Spleen (tissue), 7 donors: ENCODE data around the gene RUFY3.
"Not testable (repeated sequence)": the region's sequence is repeated elsewhere in the genome, so short reads cannot be mapped to it uniquely, and the experiment has no call there.

Source experiments
- POLR2A ChIP-seq, 3 donors: fragments of 450-650 bp; IDR thresholded peaks; one replicate each; pipeline ENCODE4 v1.5.1; 2017; ENCODE audit warnings: antibody characterized with exemption in 3 of 3, mild to moderate bottlenecking in 1 of 3
- TF ChIP-seq, protein P1 (sequence below), 11 experiments: fragments of 200-600 bp in 7 of 11; fragments of 450-650 bp in 4 of 11; sonication (generic) in 4 of 11; IDR thresholded peaks in 8 of 11; conservative IDR thresholded peaks in 3 of 11; 1 replicate in 7 of 11; 2 replicates in 4 of 11; pipeline versions ENCODE4 v1.4.0 to v1.8.0; 2016 to 2021; ENCODE audit warnings: antibody characterized with exemption in 11 of 11, inconsistent platforms in 4 of 11, mild to moderate bottlenecking in 1 of 11
- donor health status: DM: no; HTN: no; CAD: no; lungs with moderate emphysema.
- donor health status: DM: no; HTN: no; CAD: no.
- donor health status: DM: no; HTN: no; CAD: no.

- TF ChIP-seq POLR2A (IDR thresholded peaks at IDR 0.05): not testable (repeated sequence)
- TF ChIP-seq, protein P1, sequence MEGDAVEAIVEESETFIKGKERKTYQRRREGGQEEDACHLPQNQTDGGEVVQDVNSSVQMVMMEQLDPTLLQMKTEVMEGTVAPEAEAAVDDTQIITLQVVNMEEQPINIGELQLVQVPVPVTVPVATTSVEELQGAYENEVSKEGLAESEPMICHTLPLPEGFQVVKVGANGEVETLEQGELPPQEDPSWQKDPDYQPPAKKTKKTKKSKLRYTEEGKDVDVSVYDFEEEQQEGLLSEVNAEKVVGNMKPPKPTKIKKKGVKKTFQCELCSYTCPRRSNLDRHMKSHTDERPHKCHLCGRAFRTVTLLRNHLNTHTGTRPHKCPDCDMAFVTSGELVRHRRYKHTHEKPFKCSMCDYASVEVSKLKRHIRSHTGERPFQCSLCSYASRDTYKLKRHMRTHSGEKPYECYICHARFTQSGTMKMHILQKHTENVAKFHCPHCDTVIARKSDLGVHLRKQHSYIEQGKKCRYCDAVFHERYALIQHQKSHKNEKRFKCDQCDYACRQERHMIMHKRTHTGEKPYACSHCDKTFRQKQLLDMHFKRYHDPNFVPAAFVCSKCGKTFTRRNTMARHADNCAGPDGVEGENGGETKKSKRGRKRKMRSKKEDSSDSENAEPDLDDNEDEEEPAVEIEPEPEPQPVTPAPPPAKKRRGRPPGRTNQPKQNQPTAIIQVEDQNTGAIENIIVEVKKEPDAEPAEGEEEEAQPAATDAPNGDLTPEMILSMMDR (IDR thresholded peaks at IDR 0.05 in 8 of 11, conservative IDR thresholded peaks at IDR 0.05 in 3 of 11): not testable (repeated sequence)
Measured at GRCh38 chr4:70840631-70841030, 118.9 kb downstream of the RUFY3 start.
